ENCODE data around the gene NTN4. TPM values are rescaled to one million over a fixed set of nuclear protein-coding genes. Genes with fewer than 3 reads are reported as not detected.

Gene NTN4
- total and polyA plus RNA-seq, 9 donors, result 16.0 to 101 (median 54.2) TPM

- no peak for TF ChIP-seq CTCF (IDR thresholded peaks at IDR 0.05)
- TF ChIP-seq EP300 (IDR thresholded peaks at IDR 0.05), result no peak
- TF ChIP-seq POLR2A (IDR thresholded peaks at IDR 0.05), result no peak
- WGBS, 3 donors, result 0 to 13% (median 3%) methylated on average over 1 of the region's 1 CpG
- H3K27ac ChIP-seq, result no peak overlapping the region
These were observed 46.2 kb upstream of the NTN4 start for GRCh38 chr12:95836630-95837239.

GRCh38 chr12:95836185-95836609 is 45.6 kb upstream of the NTN4 start:
- no peaks in the 10 kb centered on the region for H3K36me3 ChIP-seq
- H3K9me3 ChIP-seq, result no peaks in the 10 kb centered on the region
- H3K27ac ChIP-seq, result no peak overlapping the region
- TF ChIP-seq POLR2A (IDR thresholded peaks at IDR 0.05) (no peak), EP300 (IDR thresholded peaks at IDR 0.05) (no peak), CTCF (IDR thresholded peaks at IDR 0.05) (no peak)
- no peaks in the 10 kb centered on the region for H3K4me1 ChIP-seq (ENCODE audit: insufficient read depth)
- DNase-seq, result no peak
- intact Hi-C loops (cut with DNase I), result no loop called here
- H3K27me3 ChIP-seq, result no peaks in the 10 kb centered on the region
- 3 to 4% (median 4%) methylated on average over 3 of the region's 3 CpGs for WGBS, 3 donors
- H3K4me3 ChIP-seq, result no peak overlapping the region

More at GRCh38 chr12:95836630-95837239, 46.2 kb upstream of the NTN4 start:
- no peak overlapping the region for H3K4me3 ChIP-seq
- no peaks in the 10 kb centered on the region for H3K4me1 ChIP-seq (ENCODE audit: insufficient read depth)
- intact Hi-C loops (cut with DNase I), result no loop called here
- no peaks in the 10 kb centered on the region for H3K27me3 ChIP-seq
- H3K36me3 ChIP-seq, result no peaks in the 10 kb centered on the region
- no peaks in the 10 kb centered on the region for H3K9me3 ChIP-seq
- no peak for DNase-seq

- no peak overlapping the region for H3K27ac ChIP-seq
- H3K36me3 ChIP-seq, result no peaks in the 10 kb centered on the region
- H3K4me3 ChIP-seq, result no peak overlapping the region
- intact Hi-C loops (cut with DNase I), result no loop called here
- no peaks in the 10 kb centered on the region for H3K27me3 ChIP-seq
- no peaks in the 10 kb centered on the region for H3K4me1 ChIP-seq (ENCODE audit: insufficient read depth)
- no peaks in the 10 kb centered on the region for H3K9me3 ChIP-seq
- 79 to 95% (median 82%) methylated on average over 1 of the region's 1 CpG for WGBS, 3 donors
- TF ChIP-seq EP300 (IDR thresholded peaks at IDR 0.05), result no peak
- no peak for DNase-seq
These were observed 44.0 kb upstream of the NTN4 start for GRCh38 chr12:95834572-95834971.

GRCh38 chr12:95830335-95831089 is 39.9 kb upstream of the NTN4 start:
- H3K4me1 ChIP-seq (ENCODE audit: insufficient read depth), result no peaks in the 10 kb centered on the region
- H3K27me3 ChIP-seq, result no peaks in the 10 kb centered on the region
- no peak overlapping the region for H3K4me3 ChIP-seq
- TF ChIP-seq CTCF (IDR thresholded peaks at IDR 0.05) (no peak), POLR2A (IDR thresholded peaks at IDR 0.05) (no peak), EP300 (IDR thresholded peaks at IDR 0.05) (no peak)
- no peaks in the 10 kb centered on the region for H3K36me3 ChIP-seq
- no peak for DNase-seq
- intact Hi-C loops (cut with DNase I), result no loop called here
- no peak overlapping the region for H3K27ac ChIP-seq
- H3K9me3 ChIP-seq, result no peaks in the 10 kb centered on the region
- 90 to 91% (median 91%) methylated on average over 2 of the region's 2 CpGs for WGBS, 3 donors

GRCh38 chr12:95829395-95829794 is 38.8 kb upstream of the NTN4 start:
- Histone ChIP-seq H3K9me3 (no peaks in the 10 kb centered on the region), H3K36me3 (no peaks in the 10 kb centered on the region), H3K4me3 (no peak overlapping the region), H3K4me1 (ENCODE audit: insufficient read depth) (no peaks in the 10 kb centered on the region), H3K27ac (no peak overlapping the region), H3K27me3 (no peaks in the 10 kb centered on the region)
- DNase-seq, result no peak
- intact Hi-C loops (cut with DNase I), result no loop called here
- TF ChIP-seq EP300 (IDR thresholded peaks at IDR 0.05) (no peak), POLR2A (IDR thresholded peaks at IDR 0.05) (no peak), CTCF (IDR thresholded peaks at IDR 0.05) (no peak)

Data from ovary (tissue), 9 donors.